HEK293 (cell line): Measurements from ENCODE around the gene NPNT.

Experiments used
- CTCF ChIP-seq: fragments of 450-650 bp; formaldehyde crosslinking; IDR thresholded peaks from 2 replicates; pipeline ENCODE4 v1.5.1; 2016; ENCODE audit warnings: missing biosample characterization, missing genetic modification characterization
- GLIS2 ChIP-seq: fragments of 450-650 bp; formaldehyde crosslinking; IDR thresholded peaks from 2 replicates; pipeline ENCODE4 v1.5.1; 2016; ENCODE audit warnings: missing biosample characterization, missing genetic modification characterization
- HIC1 ChIP-seq: fragments of 450-650 bp; formaldehyde crosslinking; IDR thresholded peaks from 2 replicates; pipeline ENCODE4 v1.5.1; 2016; ENCODE audit warnings: missing biosample characterization, missing genetic modification characterization
- HOXA7 ChIP-seq: sonication (generic); formaldehyde crosslinking; IDR thresholded peaks from 2 replicates; pipeline ENCODE4 v1.8.1; 2022; ENCODE audit warnings: missing genetic modification reagents, borderline replicate concordance
- KLF1 ChIP-seq: fragments of 450-650 bp; formaldehyde crosslinking; IDR thresholded peaks from 2 replicates; pipeline ENCODE4 v1.5.1; 2016; ENCODE audit warnings: missing biosample characterization, missing genetic modification characterization
- MYNN ChIP-seq: fragments of 450-650 bp; formaldehyde crosslinking; IDR thresholded peaks from 2 replicates; pipeline ENCODE4 v1.5.1; 2016; ENCODE audit warnings: missing biosample characterization, missing genetic modification characterization, borderline replicate concordance
- REPIN1 ChIP-seq: fragments of 450-650 bp; formaldehyde crosslinking; IDR thresholded peaks from 2 replicates; pipeline ENCODE4 v1.5.1; 2017; ENCODE audit warnings: missing biosample characterization, missing genetic modification characterization, low read depth
- REST ChIP-seq: fragments of 450-650 bp; formaldehyde crosslinking; IDR thresholded peaks from 2 replicates; pipeline ENCODE4 v1.5.1; 2016; ENCODE audit warnings: missing biosample characterization, missing genetic modification characterization
- SCRT1 ChIP-seq: fragments of 450-650 bp; formaldehyde crosslinking; IDR thresholded peaks from 2 replicates; pipeline ENCODE4 v1.5.1; 2016; ENCODE audit warnings: missing biosample characterization, missing genetic modification characterization, borderline replicate concordance
- SCRT2 ChIP-seq: fragments of 450-650 bp; formaldehyde crosslinking; IDR thresholded peaks from 2 replicates; pipeline ENCODE4 v1.5.1; 2016; ENCODE audit warnings: missing biosample characterization, missing genetic modification characterization
- SP7 ChIP-seq: fragments of 450-650 bp; formaldehyde crosslinking; IDR thresholded peaks from 2 replicates; pipeline ENCODE4 v1.5.1; 2016; ENCODE audit warnings: missing biosample characterization, missing genetic modification characterization
- ZBTB1 ChIP-seq: fragments of 450-650 bp; formaldehyde crosslinking; IDR thresholded peaks from 2 replicates; pipeline ENCODE4 v1.5.1; 2016; ENCODE audit warnings: missing biosample characterization, missing genetic modification characterization
- ZBTB26 ChIP-seq: fragments of 450-650 bp; formaldehyde crosslinking; optimal IDR thresholded peaks from 2 replicates; pipeline ENCODE3; 2016; ENCODE audit warnings: missing biosample characterization, mild to moderate bottlenecking, missing genetic modification characterization
- ZBTB44 ChIP-seq: fragments of 450-650 bp; IDR thresholded peaks from 2 replicates; pipeline ENCODE4 v1.5.1; 2018; ENCODE audit warnings: missing biosample characterization, mild to moderate bottlenecking, missing genetic modification characterization
- ZFP3 ChIP-seq: fragments of 450-650 bp; formaldehyde crosslinking; IDR thresholded peaks from 2 replicates; pipeline ENCODE4 v1.5.1; 2016; ENCODE audit warnings: low read depth, missing biosample characterization, missing genetic modification characterization
- ZNF174 ChIP-seq: fragments of 450-650 bp; formaldehyde crosslinking; IDR thresholded peaks from 2 replicates; pipeline ENCODE4 v1.5.0; 2017; ENCODE audit warnings: missing biosample characterization, mild to moderate bottlenecking, missing genetic modification characterization
- ZNF239 ChIP-seq: fragments of 450-650 bp; formaldehyde crosslinking; IDR thresholded peaks from 2 replicates; pipeline ENCODE4 v1.5.1; 2016; ENCODE audit warnings: missing biosample characterization, missing genetic modification characterization
- ZNF335 ChIP-seq: fragments of 450-650 bp; formaldehyde crosslinking; conservative IDR thresholded peaks from 2 replicates; pipeline ENCODE4 v1.5.1; 2016; ENCODE audit warnings: missing biosample characterization, missing genetic modification characterization
- ZNF341 ChIP-seq: fragments of 450-650 bp; formaldehyde crosslinking; IDR thresholded peaks from 2 replicates; pipeline ENCODE4; 2016; ENCODE audit warnings: low read depth, missing biosample characterization, missing genetic modification characterization
- ZNF394 ChIP-seq: fragments of 450-650 bp; formaldehyde crosslinking; IDR thresholded peaks from 2 replicates; pipeline ENCODE4 v1.5.1; 2016; ENCODE audit warnings: missing biosample characterization, missing genetic modification characterization, mild to moderate bottlenecking, moderate library complexity, borderline replicate concordance
- ZNF423 ChIP-seq: fragments of 450-650 bp; formaldehyde crosslinking; IDR thresholded peaks from 2 replicates; pipeline ENCODE4 v1.5.1; 2016; ENCODE audit warnings: missing biosample characterization, missing genetic modification characterization
- ZNF488 ChIP-seq: fragments of 450-650 bp; formaldehyde crosslinking; IDR thresholded peaks from 2 replicates; pipeline ENCODE4 v1.5.1; 2016; ENCODE audit warnings: missing biosample characterization, missing genetic modification characterization
- ZNF600 ChIP-seq: fragments of 450-650 bp; formaldehyde crosslinking; IDR thresholded peaks from 2 replicates; pipeline ENCODE4 v1.5.1; 2016; ENCODE audit warnings: missing biosample characterization, missing genetic modification characterization
- ZSCAN4 ChIP-seq: fragments of 450-650 bp; formaldehyde crosslinking; IDR thresholded peaks from 2 replicates; pipeline ENCODE4 v1.5.1; 2017; ENCODE audit warnings: missing biosample characterization, missing genetic modification characterization

Gene NPNT

GRCh38 chr4:105894660-105895582 is at the start of gene NPNT (continued):
- TF ChIP-seq ZNF335 (tag by site-specific recombination) (0 out of 2 replicates have a peak, but pooled peaks have one; percentile 26), MYNN (tag by site-specific recombination) (no peak), HIC1 (tag by site-specific recombination) (peak; percentile 34; the same call in 1 of the 2 replicates), ZNF174 (tag by site-specific recombination) (no peak), ZBTB1 (no peak), GLIS2 (tag by site-specific recombination) (peak; percentile 71), ZNF488 (tag by site-specific recombination) (no peak), ZNF394 (no peak), SCRT1 (peak; percentile 90; the same call in 1 of the 2 replicates), REST (no peak), ZNF341 (tag by site-specific recombination) (peak; percentile 61), CTCF (tag by site-specific recombination) (no peak), ZFP3 (tag by site-specific recombination) (no peak), ZBTB44 (tag by site-specific recombination) (0 out of 2 replicates have a peak, but pooled peaks have one; percentile 7), HOXA7 (CRISPR knock-in tag) (no peak), REPIN1 (no peak), ZNF239 (no peak), ZBTB26 (tag by site-specific recombination) (peak; percentile 53), SCRT2 (peak; percentile 96), KLF1 (tag by site-specific recombination) (peak; percentile 30; the same call in 1 of the 2 replicates), SP7 (tag by site-specific recombination) (0 out of 2 replicates have a peak, but pooled peaks have one; percentile 30), ZNF600 (tag by site-specific recombination) (peak; percentile 61), ZNF423 (tag by site-specific recombination) (0 out of 2 replicates have a peak, but pooled peaks have one; percentile 27), ZSCAN4 (tag by site-specific recombination) (no peak)
